ENCODE results near the gene KAT6B. TPM values are rescaled to one million over a fixed set of nuclear protein-coding genes. Genes with fewer than 3 reads are reported as not detected.

The KAT6B gene
- total and polyA plus RNA-seq, 4 donors: 8.5 to 47.5 (median 21.4) TPM

DNA sequence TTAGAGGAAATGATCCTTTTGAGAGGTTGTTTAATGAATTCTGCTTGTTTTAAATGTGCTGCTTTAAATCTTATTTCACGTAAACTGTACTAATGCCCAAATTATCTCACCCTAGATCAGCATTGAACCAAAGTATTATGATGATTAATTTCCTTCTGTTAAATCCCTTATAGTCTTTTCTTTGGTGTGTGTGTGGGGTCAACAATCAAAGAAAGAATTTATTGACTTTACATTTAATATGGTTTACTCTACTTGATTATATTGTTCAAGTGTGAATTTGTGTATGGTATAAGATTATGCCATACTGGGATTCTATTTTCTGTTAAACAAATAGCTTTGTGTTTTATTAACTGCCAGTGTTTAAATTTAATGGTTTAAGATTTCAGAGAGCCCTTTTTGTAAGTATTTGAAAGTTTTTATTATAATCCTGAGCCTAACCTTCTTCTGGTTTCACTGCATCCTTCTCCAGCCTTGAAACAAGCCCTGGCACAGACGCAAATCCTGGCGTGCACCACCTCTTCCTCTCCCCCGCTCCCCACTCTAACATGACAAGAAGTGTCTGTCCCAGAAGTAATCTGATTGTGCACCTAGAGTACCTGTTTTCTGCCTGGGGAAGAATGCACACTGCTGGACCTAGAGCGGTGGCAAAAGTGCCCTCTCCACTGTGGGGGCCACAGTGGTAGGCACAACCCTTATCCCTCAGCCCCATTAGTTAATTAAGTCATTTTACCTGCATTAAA is 70.6 kb downstream of the KAT6B start:
- no peak for DNase-seq
- no peak for ATAC-seq (ENCODE audit: low FRiP score)
- Histone ChIP-seq H3K4me1 (ENCODE audit: control insufficient read depth in 1 of 2, insufficient read depth in 2 of 2, low read length in 2 of 2) (peaks cover 2 to 5% of the 10 kb centered on the region in 2 donors), H3K4me3 (ENCODE audit: low read length in 2 of 2) (no peak overlapping the region), H3K36me3 (ENCODE audit: control insufficient read depth in 1 of 2, insufficient read depth in 2 of 2, low read length in 1 of 2) (no peaks in the 10 kb centered on the region), H3K27ac (ENCODE audit: low read depth in 1 of 2, low read length in 2 of 2) (no peak overlapping the region), H3K9me3 (ENCODE audit: control insufficient read depth, low read length) (no peaks in the 10 kb centered on the region), H3K27me3 (ENCODE audit: control insufficient read depth in 1 of 2, insufficient read depth in 2 of 2, low read length in 1 of 2) (no peaks in the 10 kb centered on the region)
- WGBS, 2 donors: 66 to 75% methylated on average over 5 of the region's 5 CpGs
- intact Hi-C loops (cut with DNase I): no loop called here

DNA sequence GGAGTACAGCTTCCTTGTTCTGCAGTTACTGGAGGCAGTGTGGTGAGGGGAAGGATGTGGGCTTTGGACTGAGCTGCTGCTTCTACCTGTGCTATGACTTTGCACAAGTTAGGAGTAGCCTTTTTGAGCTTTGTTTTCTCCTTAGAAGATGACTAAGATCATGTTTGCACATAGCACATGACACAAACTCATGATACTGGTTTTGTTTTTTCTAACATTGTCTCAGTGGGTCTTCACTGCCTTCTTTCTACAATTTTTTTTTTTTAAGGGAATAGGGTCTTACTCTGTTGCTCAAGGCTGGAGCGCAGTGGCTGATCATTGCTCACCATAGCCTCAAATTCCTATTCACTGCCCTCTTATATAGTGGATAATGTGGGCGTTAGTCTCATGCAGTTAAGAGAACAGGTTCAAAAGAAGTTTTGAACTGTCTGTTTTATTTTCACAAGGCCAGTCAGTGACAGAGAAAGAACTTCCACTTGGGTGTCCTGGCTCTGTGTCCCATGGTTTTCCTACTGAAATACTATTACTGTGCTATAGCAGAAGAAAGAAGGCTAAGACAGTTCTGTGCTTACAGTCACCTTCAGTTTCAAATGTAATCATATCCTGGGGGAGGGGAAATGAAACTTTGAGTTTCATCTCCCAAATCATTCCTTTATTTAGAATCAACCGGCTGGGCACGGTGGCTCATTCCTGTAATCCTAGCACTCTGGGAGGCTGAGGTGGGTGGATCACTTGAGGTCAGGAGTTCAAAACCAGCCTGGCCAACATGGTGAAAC is 72.0 kb downstream of the KAT6B start:
- DNase-seq (no peak), ATAC-seq (ENCODE audit: low FRiP score) (no peak)
- WGBS, 2 donors: 81 to 83% methylated on average over 4 of the region's 4 CpGs
- H3K36me3 ChIP-seq (ENCODE audit: control insufficient read depth in 1 of 2, insufficient read depth in 2 of 2, low read length in 1 of 2): peaks cover 0 to 3% of the 10 kb centered on the region in 2 donors
- no peak overlapping the region for H3K27ac ChIP-seq (ENCODE audit: low read depth in 1 of 2, low read length in 2 of 2)
- intact Hi-C loops (cut with DNase I): no loop called here
- no peaks in the 10 kb centered on the region for H3K9me3 ChIP-seq (ENCODE audit: control insufficient read depth, low read length)
- no peak overlapping the region for H3K4me3 ChIP-seq (ENCODE audit: low read length in 2 of 2)
- no peaks in the 10 kb centered on the region for H3K27me3 ChIP-seq (ENCODE audit: control insufficient read depth in 1 of 2, insufficient read depth in 2 of 2, low read length in 1 of 2)
- peaks cover 2 to 7% of the 10 kb centered on the region in 2 donors for H3K4me1 ChIP-seq (ENCODE audit: control insufficient read depth in 1 of 2, insufficient read depth in 2 of 2, low read length in 2 of 2)

DNA sequence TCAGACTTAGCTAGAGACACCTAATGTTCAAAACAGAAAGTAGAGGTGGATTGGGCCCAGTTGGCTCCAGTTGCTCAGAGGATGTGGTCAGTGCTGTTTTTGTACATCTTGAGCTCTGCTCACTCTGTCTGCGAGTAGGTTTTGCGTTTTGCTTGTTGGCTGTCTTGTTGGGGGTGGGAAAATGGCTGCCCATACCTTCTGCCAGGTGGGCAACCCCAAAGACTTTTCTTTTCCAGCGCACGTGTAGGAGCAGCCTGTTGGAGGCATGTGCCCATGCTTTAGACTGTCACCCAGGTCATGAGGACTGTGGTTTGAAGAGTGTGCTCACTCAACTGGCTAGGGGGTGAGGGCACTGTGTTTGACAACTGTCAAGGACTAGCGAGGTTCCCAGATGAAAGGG is 73.9 kb downstream of the KAT6B start:
- H3K9me3 ChIP-seq (ENCODE audit: control insufficient read depth, low read length): no peaks in the 10 kb centered on the region
- WGBS, 2 donors: 94 to 96% methylated on average over 5 of the region's 5 CpGs
- no peaks in the 10 kb centered on the region for H3K27me3 ChIP-seq (ENCODE audit: control insufficient read depth in 1 of 2, insufficient read depth in 2 of 2, low read length in 1 of 2)
- peaks cover 2 to 7% of the 10 kb centered on the region in 2 donors for H3K4me1 ChIP-seq (ENCODE audit: control insufficient read depth in 1 of 2, insufficient read depth in 2 of 2, low read length in 2 of 2)
- no peak overlapping the region for H3K4me3 ChIP-seq (ENCODE audit: low read length in 2 of 2)
- ATAC-seq (ENCODE audit: low FRiP score) (no peak), DNase-seq (no peak)
- H3K27ac ChIP-seq (ENCODE audit: low read depth in 1 of 2, low read length in 2 of 2): no peak overlapping the region
- peaks cover 0 to 3% of the 10 kb centered on the region in 2 donors for H3K36me3 ChIP-seq (ENCODE audit: control insufficient read depth in 1 of 2, insufficient read depth in 2 of 2, low read length in 1 of 2)
- intact Hi-C loops (cut with DNase I): no loop called here

- H3K9me3 ChIP-seq (ENCODE audit: control insufficient read depth, low read length): no peaks in the 10 kb centered on the region
- ATAC-seq (ENCODE audit: low FRiP score) (no peak), DNase-seq (no peak)
- peaks cover 2 to 7% of the 10 kb centered on the region in 2 donors for H3K4me1 ChIP-seq (ENCODE audit: control insufficient read depth in 1 of 2, insufficient read depth in 2 of 2, low read length in 2 of 2)
- peaks cover 0 to 3% of the 10 kb centered on the region in 2 donors for H3K36me3 ChIP-seq (ENCODE audit: control insufficient read depth in 1 of 2, insufficient read depth in 2 of 2, low read length in 1 of 2)
- H3K27me3 ChIP-seq (ENCODE audit: control insufficient read depth in 1 of 2, insufficient read depth in 2 of 2, low read length in 1 of 2): no peaks in the 10 kb centered on the region
- intact Hi-C loops (cut with DNase I): no loop called here
- no peak overlapping the region for H3K4me3 ChIP-seq (ENCODE audit: low read length in 2 of 2)
- H3K27ac ChIP-seq (ENCODE audit: low read depth in 1 of 2, low read length in 2 of 2): no peak overlapping the region
- 46 to 56% methylated on average over 2 of the region's 2 CpGs for WGBS, 2 donors
These were observed 74.9 kb downstream of the KAT6B start for GRCh38 chr10:74901301-74901700.

- Histone ChIP-seq H3K36me3 (ENCODE audit: control insufficient read depth in 1 of 2, insufficient read depth in 2 of 2, low read length in 1 of 2) (peaks cover 0 to 3% of the 10 kb centered on the region in 2 donors), H3K4me1 (ENCODE audit: control insufficient read depth in 1 of 2, insufficient read depth in 2 of 2, low read length in 2 of 2) (peaks cover 2 to 7% of the 10 kb centered on the region in 2 donors), H3K9me3 (ENCODE audit: control insufficient read depth, low read length) (no peaks in the 10 kb centered on the region), H3K4me3 (ENCODE audit: low read length in 2 of 2) (no peak overlapping the region), H3K27me3 (ENCODE audit: control insufficient read depth in 1 of 2, insufficient read depth in 2 of 2, low read length in 1 of 2) (no peaks in the 10 kb centered on the region), H3K27ac (ENCODE audit: low read depth in 1 of 2, low read length in 2 of 2) (no peak overlapping the region)
- DNase-seq: no peak
- intact Hi-C loops (cut with DNase I): no loop called here
- WGBS, 2 donors: 50 to 63% methylated on average over 6 of the region's 6 CpGs
- ATAC-seq (ENCODE audit: low FRiP score): no peak
These were observed 75.6 kb downstream of the KAT6B start for GRCh38 chr10:74901867-74902450.

DNA sequence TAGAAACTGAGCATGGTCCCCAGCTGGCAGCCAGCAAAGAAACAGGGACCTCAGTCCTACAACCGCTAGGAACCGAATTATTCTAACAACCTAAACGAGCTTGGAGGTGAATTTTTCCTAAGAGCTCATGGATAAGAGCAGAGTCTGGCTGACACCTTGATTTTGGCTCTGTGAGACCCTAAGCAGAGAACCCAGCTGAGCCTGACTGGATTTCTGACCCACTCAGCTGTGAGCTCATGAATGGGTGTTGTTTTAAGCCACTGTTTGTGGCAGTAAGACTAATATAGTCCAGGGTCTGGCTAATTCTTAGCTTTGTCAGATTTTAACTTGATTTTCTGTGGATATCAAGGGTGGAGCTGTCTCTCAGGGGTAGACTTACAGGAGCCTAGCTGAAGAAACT is 77.1 kb downstream of the KAT6B start:
- 92 to 94% methylated on average over 3 of the region's 3 CpGs for WGBS, 2 donors
- Histone ChIP-seq H3K9me3 (ENCODE audit: control insufficient read depth, low read length) (no peaks in the 10 kb centered on the region), H3K27ac (ENCODE audit: low read depth in 1 of 2, low read length in 2 of 2) (no peak overlapping the region), H3K4me3 (ENCODE audit: low read length in 2 of 2) (no peak overlapping the region), H3K36me3 (ENCODE audit: control insufficient read depth in 1 of 2, insufficient read depth in 2 of 2, low read length in 1 of 2) (peaks cover 0 to 3% of the 10 kb centered on the region in 2 donors), H3K27me3 (ENCODE audit: control insufficient read depth in 1 of 2, insufficient read depth in 2 of 2, low read length in 1 of 2) (no peaks in the 10 kb centered on the region), H3K4me1 (ENCODE audit: control insufficient read depth in 1 of 2, insufficient read depth in 2 of 2, low read length in 2 of 2) (peaks cover 2 to 7% of the 10 kb centered on the region in 2 donors)
- DNase-seq (no peak), ATAC-seq (ENCODE audit: low FRiP score) (no peak)
- intact Hi-C loops (cut with DNase I): no loop called here

- Histone ChIP-seq H3K4me1 (ENCODE audit: control insufficient read depth in 1 of 2, insufficient read depth in 2 of 2, low read length in 2 of 2) (peaks cover 2 to 3% of the 10 kb centered on the region in 2 donors), H3K36me3 (ENCODE audit: control insufficient read depth in 1 of 2, insufficient read depth in 2 of 2, low read length in 1 of 2) (peaks cover 0 to 3% of the 10 kb centered on the region in 2 donors), H3K9me3 (ENCODE audit: control insufficient read depth, low read length) (no peaks in the 10 kb centered on the region), H3K4me3 (ENCODE audit: low read length in 2 of 2) (no peak overlapping the region), H3K27ac (ENCODE audit: low read depth in 1 of 2, low read length in 2 of 2) (no peak overlapping the region), H3K27me3 (ENCODE audit: control insufficient read depth in 1 of 2, insufficient read depth in 2 of 2, low read length in 1 of 2) (no peaks in the 10 kb centered on the region)
- 65 to 69% methylated on average over 6 of the region's 6 CpGs for WGBS, 2 donors
- intact Hi-C loops (cut with DNase I): no loop called here
- DNase-seq (no peak), ATAC-seq (ENCODE audit: low FRiP score) (no peak)
These were observed 80.3 kb downstream of the KAT6B start for GRCh38 chr10:74906611-74907198.

DNA sequence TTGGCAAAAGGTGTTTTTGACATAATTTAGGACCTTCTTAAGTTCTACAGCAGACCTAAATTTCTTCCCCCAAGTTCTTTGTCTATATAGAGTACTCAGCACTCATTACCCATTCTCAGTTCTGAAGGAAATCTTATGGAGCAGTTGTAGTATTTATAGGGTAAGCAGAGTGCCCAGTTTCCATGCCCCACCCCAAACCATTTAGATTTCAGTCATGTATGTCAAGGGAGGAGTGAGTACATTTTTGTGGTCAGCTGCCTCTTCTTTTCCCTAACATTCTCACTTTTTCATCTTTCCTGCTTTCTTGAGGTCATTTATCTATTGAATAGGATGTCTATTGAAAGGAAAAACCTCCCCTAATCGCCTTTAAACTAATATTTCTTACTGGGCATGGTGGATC is 83.3 kb downstream of the KAT6B start:
- no peak overlapping the region for H3K4me3 ChIP-seq (ENCODE audit: low read length in 2 of 2)
- no peaks in the 10 kb centered on the region for H3K36me3 ChIP-seq (ENCODE audit: control insufficient read depth in 1 of 2, insufficient read depth in 2 of 2, low read length in 1 of 2)
- peaks cover 0 to 2% of the 10 kb centered on the region in 2 donors for H3K4me1 ChIP-seq (ENCODE audit: control insufficient read depth in 1 of 2, insufficient read depth in 2 of 2, low read length in 2 of 2)
- WGBS, 2 donors: 95% methylated on average over 1 of the region's 1 CpG
- no peaks in the 10 kb centered on the region for H3K27me3 ChIP-seq (ENCODE audit: control insufficient read depth in 1 of 2, insufficient read depth in 2 of 2, low read length in 1 of 2)
- no peak for DNase-seq
- no peak for ATAC-seq (ENCODE audit: low FRiP score)
- H3K27ac ChIP-seq (ENCODE audit: low read depth in 1 of 2, low read length in 2 of 2): no peak overlapping the region
- intact Hi-C loops (cut with DNase I): no loop called here
- no peaks in the 10 kb centered on the region for H3K9me3 ChIP-seq (ENCODE audit: control insufficient read depth, low read length)

All from aorta (tissue), 5 donors.